ENCODE results near the gene B4GAT1.
"Not testable (repeated sequence)": the region's sequence is repeated elsewhere in the genome, so short reads cannot be mapped to it uniquely, and the experiment has no call there.

B4GAT1 gene

DNA sequence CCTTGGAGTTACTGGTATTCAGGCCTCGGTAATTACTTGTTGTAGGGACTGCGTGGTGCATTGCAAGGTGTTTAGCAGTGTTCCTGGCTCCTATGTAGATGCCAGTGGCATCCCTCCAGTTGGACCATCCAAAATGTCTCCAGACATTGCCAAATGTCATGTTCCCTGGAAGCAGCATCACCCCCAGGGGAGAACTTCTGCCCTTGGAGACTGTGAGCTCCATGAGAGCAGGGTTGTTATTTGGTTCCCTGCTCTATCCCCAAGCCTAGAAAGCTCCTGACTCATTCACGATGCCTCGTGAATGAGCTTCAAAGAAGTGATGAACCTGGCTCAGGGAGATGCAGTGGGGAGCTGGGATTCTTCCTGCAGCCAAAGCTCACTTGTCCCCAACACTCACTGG lies 25.8 kb downstream of the B4GAT1 start:
- DNase-seq = no peak

DNA sequence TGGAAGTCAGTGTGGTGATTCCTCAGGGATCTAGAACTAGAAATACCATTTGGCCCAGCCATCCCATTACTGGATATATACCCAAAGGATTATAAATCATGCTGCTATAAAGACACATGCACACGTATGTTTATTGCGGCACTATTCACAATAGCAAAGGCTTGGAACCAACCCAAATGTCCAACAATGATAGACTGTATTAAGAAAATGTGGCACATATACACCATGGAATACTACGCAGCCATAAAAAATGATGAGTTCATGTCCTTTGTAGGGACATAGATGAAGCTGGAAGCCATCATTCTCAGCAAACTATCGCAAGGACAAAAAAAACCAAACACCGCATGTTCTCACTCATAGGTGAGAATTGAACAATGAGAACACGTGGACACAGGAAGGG lies 26.7 kb downstream of the B4GAT1 start:
- not testable (repeated sequence) for DNase-seq

DNA sequence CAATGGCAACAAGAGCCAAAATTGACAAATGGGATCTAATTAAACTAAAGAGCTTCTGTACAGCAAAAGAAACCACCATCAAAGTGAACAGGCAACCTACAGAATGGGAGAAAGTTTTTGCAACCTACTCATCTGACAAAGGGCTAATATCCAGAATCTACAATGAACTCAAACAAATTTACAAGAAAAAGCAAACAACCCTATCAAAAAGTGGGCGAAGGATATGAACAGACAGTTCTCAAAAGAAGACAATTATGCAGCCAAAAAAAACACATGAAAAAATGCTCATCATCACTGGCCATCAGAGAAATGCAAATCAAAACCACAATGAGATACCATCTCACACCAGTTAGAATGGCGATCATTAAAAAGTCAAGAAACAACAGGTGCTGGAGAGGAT lies 27.1 kb downstream of the B4GAT1 start:
- DNase-seq = not testable (repeated sequence)

DNA sequence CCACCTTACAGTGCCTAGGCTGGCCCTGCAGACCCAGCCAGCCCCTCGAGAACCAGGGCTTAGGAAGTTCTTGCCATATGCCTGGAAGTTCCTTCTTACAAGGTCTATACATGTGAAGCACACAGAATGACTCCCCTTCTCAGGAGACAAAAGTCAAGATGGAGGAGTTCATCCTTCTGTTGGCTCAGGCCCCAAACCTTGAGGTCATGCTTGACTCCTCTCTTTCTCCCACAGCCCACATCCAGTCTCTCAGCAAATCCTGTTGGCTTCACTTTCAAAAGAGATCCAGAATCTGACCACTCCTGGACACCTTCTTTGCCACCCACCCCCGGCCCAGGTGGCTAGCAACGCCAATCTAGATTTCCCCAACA lies 28.8 kb downstream of the B4GAT1 start:
- DNase-seq = no peak

DNA sequence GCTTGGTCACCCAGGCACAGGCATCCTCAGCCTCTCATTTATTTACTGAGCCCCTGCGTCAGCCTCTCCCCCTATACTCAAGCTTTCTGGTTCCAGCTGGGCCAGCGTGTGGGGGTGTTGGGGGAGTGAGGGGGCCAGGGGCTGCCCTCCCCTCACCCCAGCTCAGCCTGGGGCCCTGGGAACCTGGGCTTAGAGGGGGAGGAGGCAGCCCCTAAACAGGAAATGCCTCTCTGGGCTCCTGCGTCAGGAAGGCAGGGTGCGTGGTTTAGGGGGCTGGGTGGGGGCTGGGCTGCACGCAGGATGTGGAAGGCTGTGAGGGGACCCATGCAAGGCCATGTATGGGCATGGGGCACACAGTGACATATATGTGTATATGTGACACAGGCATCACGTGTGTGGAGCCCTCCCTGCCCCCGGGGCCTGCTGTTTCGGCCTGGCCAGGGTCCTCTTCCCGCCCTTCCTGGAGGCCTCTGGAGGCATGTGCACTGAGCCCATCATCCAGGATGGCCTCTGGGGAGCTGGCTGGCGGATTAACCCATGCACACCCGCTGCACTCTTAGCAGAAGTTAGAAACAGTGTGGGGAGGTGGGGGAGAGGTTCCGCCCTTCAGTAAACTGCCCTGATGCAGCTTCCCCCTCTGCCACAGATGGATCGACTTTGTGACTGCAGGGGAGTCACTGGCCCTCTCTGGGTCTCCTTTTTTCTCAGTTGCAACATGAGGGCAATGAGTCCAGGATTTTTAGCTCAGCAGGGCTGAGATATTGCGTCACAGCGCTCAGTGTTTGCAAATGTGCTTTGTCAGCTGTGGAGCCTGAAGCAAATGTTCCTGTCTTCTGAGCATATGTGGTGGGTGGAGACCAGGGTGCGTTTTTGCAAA lies 29.5 kb downstream of the B4GAT1 start:
- DNase-seq = peak; percentile 79

DNA sequence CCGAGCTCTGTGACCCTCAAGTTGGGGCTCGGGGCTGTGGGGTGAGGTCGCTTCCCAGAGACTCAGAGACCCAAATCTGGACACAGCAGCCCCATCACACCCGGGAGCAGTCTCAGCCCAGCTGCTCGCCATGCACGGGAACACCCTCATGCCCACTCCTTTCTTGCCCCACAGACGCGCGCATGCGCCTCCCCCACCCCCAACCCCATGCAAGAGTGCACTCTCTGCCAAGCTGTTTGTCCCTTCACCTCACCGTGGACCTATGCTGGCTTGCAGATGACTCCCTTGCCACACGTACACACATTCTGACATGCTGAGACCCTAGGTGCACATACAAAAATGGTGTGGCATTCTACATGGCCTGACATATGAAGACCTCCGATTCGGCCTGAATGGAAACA lies 30.1 kb downstream of the B4GAT1 start:
- no peak for DNase-seq

DNA sequence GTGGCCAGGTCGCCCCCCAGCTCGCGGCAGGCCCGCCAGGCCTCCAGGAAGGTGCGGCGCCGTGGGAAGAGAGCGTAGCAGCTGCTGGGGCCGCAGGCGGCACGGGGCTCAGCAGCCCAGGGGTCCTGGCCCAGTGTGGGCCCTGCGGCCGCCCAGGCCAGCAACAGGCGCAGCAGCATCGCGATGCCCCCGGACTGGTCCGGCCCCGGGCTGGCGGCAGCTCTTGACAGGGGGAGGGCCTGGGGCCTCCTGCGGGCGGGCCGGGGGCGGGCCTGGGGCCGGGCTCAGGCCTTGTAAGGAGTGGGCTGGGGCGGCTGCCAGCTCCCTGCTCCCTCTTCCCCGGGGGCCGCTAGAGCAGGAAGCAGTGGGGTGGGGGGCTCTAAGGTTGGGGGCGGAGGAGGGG lies 30.6 kb downstream of the B4GAT1 start, which contains the start of gene CD248:
TSS of gene CD248 (minus strand) at position 196 of the 403 bp plus-strand sequence. CDS start at position 179, 17 bp downstream.
- no peak for DNase-seq

DNA sequence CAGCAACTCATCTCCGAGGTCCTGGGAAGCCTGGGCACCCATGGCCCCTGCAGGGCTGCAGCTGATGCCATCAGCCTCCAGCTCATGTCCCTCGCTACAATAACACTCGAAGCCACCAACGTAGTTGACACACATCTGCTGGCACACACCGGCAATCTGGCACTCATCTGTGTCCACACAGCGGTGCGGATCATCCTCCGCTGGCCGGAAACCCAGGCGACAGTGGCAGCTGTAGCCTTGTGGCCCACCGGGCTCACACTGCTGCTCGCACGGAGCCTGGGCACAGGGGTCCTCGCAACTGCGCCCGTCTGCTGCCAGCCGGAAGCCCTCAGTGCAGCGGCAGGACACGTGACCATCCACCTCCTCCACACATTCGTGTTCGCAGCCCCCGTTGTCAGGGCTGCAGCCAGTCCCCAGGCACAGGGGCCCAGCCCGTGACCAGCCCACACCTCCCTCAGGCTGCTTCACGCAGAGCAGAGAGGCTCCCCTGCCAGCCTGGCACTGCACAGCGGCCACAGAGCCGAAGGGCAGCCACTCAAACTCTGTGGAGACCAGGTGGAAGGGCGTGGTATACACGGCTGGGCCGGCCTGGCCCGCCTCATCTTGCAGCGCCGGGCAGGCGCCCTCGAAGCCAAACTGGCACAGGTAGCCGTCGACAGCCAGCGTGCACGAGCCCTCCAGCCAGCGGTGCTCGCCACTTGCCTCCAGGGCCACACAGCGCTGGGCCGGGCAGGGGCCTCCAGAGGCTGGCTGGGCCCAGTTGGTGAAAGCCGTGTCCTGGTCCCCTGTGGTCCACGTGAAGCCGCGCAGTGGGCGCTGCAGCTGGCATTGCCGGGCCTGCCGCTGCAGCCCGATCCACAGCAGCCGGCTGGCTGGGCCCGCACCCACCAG lies 31.3 kb downstream of the B4GAT1 start:
- DNase-seq = no peak

DNA sequence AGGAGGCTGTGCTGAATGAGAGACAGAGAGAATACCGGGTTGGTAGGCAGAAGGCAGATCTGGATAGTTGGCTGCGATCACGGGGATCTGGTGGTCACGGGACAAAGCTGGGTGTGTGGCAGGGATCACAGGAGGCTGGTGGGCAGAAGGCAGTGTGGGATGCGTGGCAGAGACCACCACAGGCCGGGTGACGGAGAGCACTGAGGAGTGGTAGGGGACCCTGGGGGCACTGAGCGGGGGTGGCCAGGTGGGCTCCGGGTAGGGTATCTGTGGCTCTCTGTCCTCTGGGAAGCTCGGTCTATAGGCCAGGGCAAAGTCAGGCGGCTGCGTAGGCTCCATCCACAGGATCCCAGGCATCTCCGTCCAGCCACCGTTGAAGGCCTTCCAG lies 31.9 kb downstream of the B4GAT1 start:
- DNase-seq = no peak

DNA sequence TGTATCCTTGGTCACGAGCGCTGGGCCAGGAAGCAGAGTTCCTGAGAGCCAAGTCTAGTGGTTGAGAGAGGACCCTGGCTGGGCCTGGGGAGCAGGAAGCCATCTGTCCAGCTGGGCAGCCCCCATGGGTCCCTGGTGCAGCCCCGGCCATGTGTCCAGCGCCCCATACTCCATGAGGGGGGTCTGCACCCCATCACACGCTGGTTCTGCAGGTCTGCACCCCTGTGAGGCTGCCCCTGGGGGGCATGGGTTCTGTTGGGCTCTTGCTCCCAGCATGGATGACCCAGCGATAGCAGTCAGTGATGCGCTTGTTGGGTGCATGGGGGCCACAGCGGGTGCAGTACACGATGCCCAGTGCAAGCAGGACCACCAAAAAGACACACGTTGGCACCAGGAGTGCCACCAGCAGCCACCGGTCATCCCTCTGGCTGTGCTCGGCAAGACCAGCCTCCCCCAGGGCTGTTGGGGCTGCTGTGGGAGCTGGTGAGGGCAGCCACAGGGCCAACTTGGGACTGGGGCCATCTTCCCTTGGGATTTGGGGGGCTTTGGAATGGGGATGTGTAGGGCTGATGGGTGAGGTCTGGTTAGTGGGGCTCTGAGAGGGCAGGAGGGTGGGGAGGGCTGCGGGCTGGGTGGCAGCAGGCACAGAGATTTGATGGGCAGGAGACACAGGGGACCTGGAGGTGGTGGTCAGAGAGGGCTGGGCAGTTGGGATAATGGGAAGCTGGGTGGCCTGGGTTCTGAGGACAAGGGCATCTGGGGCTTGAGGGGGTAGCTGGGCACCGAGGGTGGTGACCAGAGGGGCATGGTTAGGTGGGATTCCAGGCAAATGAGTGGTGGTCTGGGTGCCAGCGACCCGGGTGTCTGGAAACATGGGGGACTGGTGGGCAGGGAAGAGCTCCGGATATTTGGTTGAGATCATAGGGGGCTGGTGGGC lies 32.6 kb downstream of the B4GAT1 start:
- DNase-seq = no peak

DNA sequence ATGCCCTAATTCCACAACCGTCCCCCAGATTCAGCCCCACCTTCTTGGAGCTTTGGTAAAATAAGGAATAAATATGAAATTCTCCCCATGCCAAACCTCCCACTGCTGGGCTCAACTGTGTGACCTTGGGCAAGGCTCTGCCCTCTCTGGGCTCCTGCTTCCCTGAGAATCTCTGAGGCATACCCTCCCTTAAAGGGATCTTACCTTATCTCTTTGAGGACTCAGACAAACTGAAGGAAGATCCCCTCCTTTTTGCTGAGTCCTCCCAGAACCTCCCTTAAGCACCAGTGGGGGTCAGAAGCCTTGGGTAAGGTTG lies 33.3 kb downstream of the B4GAT1 start:
- no peak for DNase-seq

DNA sequence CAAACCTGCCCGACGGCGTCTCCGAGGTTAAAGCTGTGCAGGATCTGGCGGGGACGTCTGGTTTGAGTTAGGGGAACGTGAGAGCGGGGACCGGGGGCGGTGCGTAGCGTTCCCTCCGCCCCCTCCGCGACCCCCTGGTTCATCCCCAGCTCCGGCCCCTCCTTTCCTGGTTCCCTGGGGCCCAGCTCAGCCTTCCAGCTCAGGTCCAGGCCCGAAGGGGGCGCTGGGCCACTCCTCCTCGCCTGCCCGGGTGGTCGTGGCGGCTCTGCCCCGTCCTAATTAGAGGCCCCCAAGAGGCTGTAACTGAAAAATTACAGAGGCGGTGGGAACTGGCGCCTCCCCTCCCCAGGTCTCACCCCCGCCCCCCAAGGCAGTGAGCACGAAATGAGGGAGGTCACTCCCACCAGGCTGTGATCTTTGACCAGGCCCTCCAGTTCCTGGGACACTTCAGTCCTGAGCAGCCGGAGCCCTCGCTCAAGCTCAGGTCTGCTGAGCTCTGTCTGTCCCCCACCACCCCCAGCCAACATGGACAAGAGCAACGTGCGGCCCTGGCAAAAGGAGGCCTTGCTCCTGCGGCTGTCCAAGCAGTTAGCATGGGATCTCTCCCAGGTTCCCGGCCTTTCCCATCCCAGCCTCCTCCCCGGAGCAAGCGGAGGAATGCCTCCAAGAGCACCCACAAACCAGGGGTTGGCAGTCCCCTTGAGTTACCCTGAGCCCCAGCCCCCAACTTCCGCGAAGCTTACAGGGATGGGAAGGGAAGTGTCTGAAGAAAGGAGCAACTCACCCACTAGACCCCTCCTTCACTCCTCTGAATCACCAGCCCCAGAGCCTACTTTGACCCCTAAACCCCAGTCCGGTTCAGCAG lies 33.9 kb downstream of the B4GAT1 start:
- no peak for DNase-seq

DNA sequence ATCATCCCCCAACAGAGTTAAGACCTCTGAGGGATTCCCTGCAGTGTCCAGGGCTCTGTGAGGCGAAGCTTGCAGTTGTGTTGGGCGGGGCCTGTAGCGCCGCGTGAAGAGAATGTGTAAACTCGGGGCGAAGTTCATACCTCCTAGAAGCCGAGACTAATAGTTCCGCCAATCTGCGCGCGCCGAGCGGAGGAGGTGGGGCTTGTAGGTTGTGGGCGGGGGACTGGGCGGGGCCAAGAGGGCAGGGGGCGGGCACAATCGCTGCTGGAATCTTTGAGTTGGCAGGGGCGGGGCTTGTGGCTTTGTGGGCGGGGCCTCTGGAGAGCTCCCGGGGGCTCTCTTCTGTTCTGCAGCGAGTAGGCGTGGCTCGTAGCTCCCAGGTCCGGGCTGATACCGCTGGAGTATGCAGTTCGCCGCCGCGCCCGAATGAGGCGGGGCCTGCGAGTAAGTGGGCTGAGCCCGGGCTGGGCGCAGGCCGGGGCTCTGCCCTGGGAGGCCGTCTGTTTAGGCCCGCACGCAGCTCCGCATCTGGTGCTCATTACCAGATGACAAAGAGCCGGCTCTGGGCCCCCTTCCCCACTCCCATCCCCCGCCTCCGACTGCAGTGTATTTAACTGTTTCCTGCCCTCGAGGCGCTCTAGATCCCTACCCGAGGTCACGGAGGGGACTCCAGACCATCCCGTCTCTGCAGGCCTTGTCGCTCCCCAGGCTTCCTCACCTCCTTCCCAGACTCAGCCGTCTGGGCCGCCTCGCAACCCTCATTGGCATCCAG lies 34.7 kb downstream of the B4GAT1 start:
- peak; percentile 100 for DNase-seq

DNA sequence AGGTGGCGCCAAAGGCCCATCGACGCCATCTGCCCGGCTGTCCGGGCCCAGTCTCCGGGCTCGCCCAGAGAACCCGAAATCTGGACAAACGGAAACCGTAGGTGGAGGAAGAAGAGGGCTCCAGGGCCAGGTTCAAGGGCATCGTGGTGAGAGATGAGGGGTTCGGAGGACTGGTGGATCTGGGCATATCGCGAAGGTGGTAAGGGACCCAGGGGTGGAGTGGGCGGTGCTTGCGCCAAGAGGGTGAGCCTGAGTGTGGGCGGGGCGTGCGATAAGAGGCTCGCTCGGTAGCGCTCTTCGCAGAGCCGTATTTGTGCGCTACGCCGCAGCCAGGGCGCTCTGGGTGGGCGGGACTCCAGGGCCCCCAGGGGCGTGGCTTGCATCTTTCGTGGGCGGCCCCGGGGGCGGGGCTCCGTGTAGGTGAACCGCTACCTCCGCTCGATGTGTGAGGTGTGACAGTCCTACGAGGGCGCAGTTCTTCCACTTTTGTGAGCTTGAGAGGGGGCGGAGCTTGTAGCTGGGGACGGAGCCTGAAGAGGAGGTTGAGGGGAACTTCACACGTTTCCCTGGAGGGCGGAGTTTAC lies 35.4 kb downstream of the B4GAT1 start:
- DNase-seq = peak; percentile 92

DNA sequence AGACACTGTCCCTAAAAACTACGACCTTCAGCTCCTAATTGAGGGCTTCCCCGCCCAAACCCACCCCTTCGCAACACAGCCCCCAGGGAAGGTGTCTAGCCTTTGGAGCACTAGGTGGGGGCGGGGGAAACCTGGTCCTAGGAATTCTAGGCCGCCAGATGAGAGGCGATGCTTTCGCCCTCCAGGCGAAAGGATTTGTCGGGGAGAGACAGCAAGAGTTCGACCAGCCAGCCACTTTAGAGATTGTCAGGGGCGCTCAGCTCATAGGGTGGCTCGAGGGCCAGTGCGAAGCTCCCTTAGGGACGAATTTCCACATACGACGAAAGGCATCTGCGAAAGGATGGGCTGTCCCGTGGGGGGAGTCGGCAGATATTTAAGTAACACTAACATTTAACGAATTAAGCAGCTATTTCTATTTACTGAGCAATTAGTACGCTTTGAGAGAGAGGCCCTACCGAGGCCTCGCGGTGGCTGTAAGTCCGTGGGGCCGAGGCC lies 35.9 kb downstream of the B4GAT1 start:
- no peak for DNase-seq

DNA sequence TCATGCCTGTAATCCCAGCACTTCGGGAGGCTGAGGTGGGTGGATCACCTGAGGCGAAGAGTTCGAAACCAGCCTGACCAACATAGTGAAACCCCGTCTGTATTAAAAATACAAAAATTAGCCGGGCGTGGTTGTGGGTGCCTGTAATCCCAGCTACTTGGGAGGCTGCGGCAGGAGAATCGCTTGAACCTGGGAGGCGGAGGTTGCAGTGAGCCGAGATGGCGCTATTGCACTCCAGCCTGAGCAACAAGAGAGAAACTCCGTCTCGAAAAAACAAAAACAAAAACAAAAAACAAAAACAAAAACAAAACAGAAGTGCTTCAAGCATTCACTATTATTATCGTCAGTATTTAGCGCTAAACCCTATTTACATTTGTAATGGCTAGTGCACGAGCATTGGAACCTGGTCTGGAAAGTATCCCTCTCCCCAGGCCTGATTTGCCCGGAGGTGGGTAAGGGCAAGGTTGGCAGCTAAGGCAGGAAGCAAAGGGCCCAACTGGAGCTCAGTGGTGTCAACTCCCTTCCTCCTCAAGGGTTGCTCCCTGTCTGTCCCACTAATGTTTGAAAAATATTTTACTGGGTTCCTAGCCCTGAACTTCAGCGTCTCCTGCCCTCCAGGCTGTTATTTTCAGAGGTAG lies 36.5 kb downstream of the B4GAT1 start:
- DNase-seq = not testable (repeated sequence)

DNA sequence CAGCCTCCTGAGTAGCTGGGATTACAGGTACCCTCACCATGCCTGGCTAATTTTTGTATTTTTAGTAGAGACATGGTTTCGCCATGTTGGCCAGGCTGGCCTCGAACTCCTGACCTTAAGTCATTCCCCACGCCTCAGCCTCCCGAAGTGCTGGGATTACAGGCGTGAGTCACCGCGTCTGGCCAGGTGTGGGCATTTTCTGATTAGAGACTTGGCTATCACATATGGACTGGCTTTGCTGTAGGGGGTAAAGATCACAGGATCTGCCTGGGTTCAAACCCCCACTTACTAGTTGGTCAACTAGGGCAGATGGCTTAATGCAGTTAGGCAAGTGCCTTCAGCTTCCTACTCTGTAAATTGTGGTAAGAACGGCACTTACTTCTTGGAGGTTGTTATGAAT lies 37.1 kb downstream of the B4GAT1 start:
- no peak for DNase-seq

DNA sequence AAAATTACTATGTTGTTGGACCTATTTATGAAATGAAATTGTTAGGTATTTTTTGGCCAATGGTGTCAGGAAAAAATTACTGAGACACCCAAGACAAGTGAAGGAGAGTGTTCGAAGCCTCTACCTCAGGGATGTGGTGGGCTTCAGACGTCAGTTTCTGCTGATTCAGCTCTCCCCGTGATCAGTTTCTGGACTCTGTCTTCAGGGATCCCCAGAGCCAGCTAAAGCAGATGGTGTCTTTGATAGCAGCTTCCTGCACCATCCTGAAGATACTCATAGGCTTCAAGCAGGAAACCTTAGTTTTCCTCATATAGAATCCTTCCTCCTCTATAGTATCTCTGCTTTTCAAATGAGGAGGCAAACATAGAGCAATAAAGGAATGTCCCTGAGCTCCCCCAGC lies 38.0 kb downstream of the B4GAT1 start:
- no peak for DNase-seq

DNA sequence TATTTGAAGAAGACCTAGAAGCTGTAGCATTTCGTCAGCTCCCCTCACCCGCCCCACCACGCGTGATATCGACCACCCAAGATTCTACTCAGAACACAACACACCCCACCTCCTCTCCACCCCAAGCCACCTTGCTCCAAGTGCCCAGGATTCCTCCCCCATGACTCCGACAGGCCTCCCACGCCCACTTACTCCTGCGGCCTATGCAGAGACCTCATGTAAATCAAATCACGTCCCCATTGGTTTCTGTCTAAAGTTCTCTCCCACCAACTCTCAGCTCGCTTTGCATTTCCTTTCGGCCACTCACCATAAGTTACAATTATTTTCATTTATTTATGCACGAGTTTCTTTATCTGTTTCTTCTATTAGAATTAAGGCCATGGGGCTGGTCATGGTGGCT lies 44.8 kb downstream of the B4GAT1 start:
- DNase-seq = no peak

DNA sequence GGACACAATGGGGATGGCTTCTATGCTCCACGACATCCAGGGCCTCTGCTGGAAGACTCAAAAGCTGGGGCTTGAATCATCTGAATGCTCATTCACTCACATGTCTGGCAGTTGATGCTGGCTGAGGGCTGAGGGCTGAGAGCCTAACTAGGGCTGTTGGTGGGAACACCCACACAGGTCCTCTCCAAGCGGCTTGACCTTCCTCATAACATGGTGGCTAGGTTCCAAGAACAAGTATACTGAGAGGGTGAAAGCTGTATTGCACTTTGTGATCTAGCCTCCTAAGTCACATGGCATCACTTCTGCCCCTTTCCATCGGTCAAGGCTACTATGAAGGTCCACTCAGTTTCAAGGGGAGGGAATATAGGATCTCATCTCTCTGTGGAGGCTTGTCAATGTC lies 48.2 kb downstream of the B4GAT1 start:
- no peak for DNase-seq

All from RPMI8226 (cell line).